Hematopoietic multipotent progenitor cell treated with erythropoietin and hydrocortisone succinate and interleukin-3 and kit ligand, for 17 days (in vitro differentiated cells): ENCODE measurements around the gene GRP.

Experiments used
- DNase-seq: peaks from one replicate; pipeline ENCODE4 v3.0.0-alpha.2; 2015; ENCODE audit warnings: low spot score

The GRP gene

GRCh38 chr18:59268127-59268720, 48.3 kb downstream of the GRP start:
- DNase-seq, result no peak

GRCh38 chr18:59268721-59269562, 49.0 kb downstream of the GRP start:
- no peak for DNase-seq

- no peak for DNase-seq
Measured at GRCh38 chr18:59269563-59270119, 49.7 kb downstream of the GRP start.

GRCh38 chr18:59270689-59271257, 50.8 kb downstream of the GRP start:
- no peak for DNase-seq

GRCh38 chr18:59271606-59272220, 51.8 kb downstream of the GRP start:
- no peak for DNase-seq

GRCh38 chr18:59272221-59272888, 52.4 kb downstream of the GRP start:
- DNase-seq, result no peak

- no peak for DNase-seq
Measured at GRCh38 chr18:59272891-59273758, 53.2 kb downstream of the GRP start, which contains the start of gene RAX. RAX (minus strand) TSS chr18:59273454; CDS start chr18:59273206, 248 bp downstream.

GRCh38 chr18:59273759-59274532, 54.0 kb downstream of the GRP start:
- no peak for DNase-seq

GRCh38 chr18:59274533-59274928, 54.6 kb downstream of the GRP start:
- DNase-seq, result no peak

GRCh38 chr18:59275406-59275949, 55.5 kb downstream of the GRP start:
- DNase-seq, result no peak

GRCh38 chr18:59276047-59276446, 56.1 kb downstream of the GRP start:
- DNase-seq, result no peak

- DNase-seq, result no peak
Measured at GRCh38 chr18:59278793-59279192, 58.8 kb downstream of the GRP start.

- DNase-seq, result no peak
Measured at GRCh38 chr18:59279193-59279592, 59.2 kb downstream of the GRP start.

- no peak for DNase-seq
Measured at GRCh38 chr18:59279722-59280121, 59.8 kb downstream of the GRP start.
